HG02642 (cell line): Measurements from ENCODE around the gene TRIM32.

Source experiments
- ATAC-seq: cut with Tn5 transposase; IDR thresholded peaks from one replicate; pipeline ENCODE4 v1.9.1; 2021; ENCODE audit warnings: mild to moderate bottlenecking; ENCODE audit not compliant: unreplicated experiment, poor library complexity

The TRIM32 gene

GRCh38 chr9:116749772-116750171 lies 62.7 kb downstream of the TRIM32 start:
- ATAC-seq = no peak

GRCh38 chr9:116750510-116750909 lies 63.4 kb downstream of the TRIM32 start:
- no peak for ATAC-seq
